Sigmoid colon (tissue), 4 donors: Measurements from ENCODE around the gene ASIP.

Experiments used
- EP300 ChIP-seq, 4 donors: sonication (generic); formaldehyde crosslinking; IDR thresholded peaks; one replicate each; pipeline ENCODE4 v1.6.1; 2017; ENCODE audit warnings: antibody characterized with exemption in 4 of 4
- POLR2A ChIP-seq, 2 donors: fragments of 450-650 bp; IDR thresholded peaks; one replicate each; pipeline ENCODE4 v1.6.1; 2016; ENCODE audit warnings: antibody characterized with exemption in 2 of 2, mild to moderate bottlenecking in 2 of 2, moderate library complexity in 2 of 2
- POLR2AphosphoS5 ChIP-seq, 4 donors: sonication (generic); formaldehyde crosslinking; IDR thresholded peaks; one replicate each; pipeline ENCODE4 v1.6.1; 2017; ENCODE audit warnings: antibody characterized with exemption in 4 of 4
- TF ChIP-seq, protein P1 (sequence below), 4 experiments: fragments of 450-650 bp in 3 of 4; fragments of 200-600 bp in 1 of 4; IDR thresholded peaks; one replicate each; pipeline ENCODE4 v1.5.1; 2016 to 2019; ENCODE audit warnings: antibody characterized with exemption in 4 of 4, mild to moderate bottlenecking in 3 of 4, moderate library complexity in 2 of 4

DNA sequence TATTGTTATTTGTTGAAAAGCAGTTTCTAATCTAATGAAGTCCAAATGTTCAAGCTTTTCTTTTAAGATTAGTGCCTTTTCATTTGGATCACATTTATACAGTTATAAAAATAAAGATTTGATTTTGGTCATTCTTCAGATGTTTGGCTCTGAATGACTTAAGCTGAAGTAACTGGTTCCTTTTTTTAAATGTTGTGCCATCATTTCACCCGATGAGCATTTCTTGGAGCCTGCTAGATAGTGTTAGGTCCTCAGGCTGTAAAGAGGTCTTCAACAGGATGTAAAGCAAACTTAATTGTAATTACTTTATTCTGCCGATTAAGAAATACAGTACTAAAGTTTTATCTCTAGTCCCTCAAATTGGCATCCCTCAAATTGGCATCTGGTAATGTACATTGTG lies 41.2 kb upstream of the ASIP start:
- TF ChIP-seq POLR2A (IDR thresholded peaks at IDR 0.05): no peak
- no peak for TF ChIP-seq POLR2AphosphoS5 (IDR thresholded peaks at IDR 0.05)
- TF ChIP-seq, protein P1, sequence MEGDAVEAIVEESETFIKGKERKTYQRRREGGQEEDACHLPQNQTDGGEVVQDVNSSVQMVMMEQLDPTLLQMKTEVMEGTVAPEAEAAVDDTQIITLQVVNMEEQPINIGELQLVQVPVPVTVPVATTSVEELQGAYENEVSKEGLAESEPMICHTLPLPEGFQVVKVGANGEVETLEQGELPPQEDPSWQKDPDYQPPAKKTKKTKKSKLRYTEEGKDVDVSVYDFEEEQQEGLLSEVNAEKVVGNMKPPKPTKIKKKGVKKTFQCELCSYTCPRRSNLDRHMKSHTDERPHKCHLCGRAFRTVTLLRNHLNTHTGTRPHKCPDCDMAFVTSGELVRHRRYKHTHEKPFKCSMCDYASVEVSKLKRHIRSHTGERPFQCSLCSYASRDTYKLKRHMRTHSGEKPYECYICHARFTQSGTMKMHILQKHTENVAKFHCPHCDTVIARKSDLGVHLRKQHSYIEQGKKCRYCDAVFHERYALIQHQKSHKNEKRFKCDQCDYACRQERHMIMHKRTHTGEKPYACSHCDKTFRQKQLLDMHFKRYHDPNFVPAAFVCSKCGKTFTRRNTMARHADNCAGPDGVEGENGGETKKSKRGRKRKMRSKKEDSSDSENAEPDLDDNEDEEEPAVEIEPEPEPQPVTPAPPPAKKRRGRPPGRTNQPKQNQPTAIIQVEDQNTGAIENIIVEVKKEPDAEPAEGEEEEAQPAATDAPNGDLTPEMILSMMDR (IDR thresholded peaks at IDR 0.05): no peak
- no peak for TF ChIP-seq EP300 (IDR thresholded peaks at IDR 0.05)
